ENCODE measurements around the gene IRS1.

Gene IRS1

DNA sequence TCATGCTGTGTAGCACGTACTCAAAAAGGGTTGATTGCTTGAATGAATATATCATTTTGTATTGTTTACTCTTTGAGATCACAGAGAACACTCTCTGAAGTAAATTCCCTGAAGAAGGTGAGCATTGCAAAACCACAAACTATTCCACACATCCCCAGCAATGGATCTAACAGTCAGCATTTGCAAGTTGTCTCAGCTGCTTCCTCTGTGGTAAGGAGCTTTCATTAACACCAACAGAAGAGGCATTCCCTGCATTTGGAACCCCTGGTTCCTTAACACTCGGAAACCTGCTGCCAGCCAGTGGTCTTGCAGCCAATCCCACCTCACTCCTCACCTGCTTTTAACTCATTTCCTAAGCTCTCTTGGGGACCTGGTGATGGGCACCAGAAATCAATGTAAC is 108.4 kb downstream of the IRS1 start:
- DNase-seq (ENCODE audit: low read depth), result no peak

DNA sequence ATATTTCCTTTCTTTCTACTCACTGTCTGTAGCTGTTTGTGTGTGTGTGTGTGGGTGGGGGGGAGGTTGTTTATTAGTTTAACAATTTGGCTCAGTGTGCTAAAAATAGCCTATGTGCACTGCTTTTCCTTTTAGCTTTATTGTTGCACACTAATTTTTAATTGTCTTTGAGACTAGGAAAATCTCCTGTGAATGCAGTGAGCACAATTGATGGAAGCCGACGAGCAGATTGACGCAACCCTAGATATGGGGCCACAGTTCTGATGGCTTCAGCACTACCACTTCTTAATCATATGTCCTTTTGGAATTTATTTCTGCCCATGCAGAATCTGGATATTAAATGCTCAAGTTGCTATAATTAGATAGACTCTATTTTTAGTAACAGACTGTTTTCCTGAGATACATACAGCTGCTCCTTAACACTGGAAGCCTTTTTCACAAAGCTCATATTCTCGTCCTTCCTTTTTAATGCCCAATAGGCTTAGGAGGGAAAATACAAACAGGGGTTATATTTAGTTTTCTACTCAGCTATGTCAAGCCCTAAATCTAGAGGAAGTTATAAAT is 109.1 kb downstream of the IRS1 start:
- no peak for DNase-seq (ENCODE audit: low read depth)

DNA sequence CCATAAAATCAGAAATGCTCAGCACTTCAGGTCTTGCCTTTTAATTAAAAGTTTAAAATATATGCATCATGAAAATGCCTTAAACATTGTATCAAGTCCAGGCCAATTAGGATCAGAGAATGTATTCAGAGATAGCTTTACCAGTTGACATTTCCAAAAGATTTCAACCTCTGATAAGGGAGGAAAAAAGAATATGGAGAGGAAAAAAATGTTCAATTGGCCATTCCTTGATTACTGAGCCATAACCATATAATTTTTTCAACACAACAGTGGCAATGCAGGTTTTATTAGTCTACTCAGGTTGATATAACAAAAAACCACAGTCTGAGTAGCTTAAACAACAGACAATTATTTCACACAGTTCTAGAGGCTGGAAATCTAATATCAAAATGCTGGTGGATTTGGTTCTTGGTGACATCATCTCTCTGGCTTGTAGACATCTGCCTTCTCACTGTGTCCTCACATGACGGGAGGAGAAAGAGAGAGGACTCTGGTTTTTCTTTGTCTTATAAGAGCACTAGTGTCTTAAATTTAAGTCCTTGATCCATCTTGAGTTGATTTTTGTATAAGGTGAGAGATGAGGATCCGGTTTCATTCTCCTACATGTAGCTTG is 111.9 kb downstream of the IRS1 start:
- no peak for DNase-seq (ENCODE audit: low read depth)

DNA sequence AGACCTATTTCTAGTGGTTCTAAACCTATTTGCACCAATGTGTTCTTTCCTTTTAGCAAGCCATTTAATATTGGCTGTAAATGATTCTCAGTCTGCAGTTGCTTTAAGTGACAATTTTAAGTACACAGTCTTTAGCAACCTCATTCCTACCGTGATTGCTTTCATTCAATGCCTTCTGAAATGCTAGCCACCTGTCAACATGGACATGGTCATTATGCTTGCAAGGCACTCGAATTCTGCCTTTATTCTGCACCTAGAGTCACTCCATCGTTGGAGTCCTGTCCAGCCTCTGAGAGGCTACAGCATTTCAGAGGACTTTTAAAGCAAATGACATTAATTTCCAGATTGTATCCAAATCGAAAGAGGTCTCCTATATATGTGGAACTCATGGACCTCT is 115.1 kb downstream of the IRS1 start:
- no peak for DNase-seq (ENCODE audit: low read depth)

DNA sequence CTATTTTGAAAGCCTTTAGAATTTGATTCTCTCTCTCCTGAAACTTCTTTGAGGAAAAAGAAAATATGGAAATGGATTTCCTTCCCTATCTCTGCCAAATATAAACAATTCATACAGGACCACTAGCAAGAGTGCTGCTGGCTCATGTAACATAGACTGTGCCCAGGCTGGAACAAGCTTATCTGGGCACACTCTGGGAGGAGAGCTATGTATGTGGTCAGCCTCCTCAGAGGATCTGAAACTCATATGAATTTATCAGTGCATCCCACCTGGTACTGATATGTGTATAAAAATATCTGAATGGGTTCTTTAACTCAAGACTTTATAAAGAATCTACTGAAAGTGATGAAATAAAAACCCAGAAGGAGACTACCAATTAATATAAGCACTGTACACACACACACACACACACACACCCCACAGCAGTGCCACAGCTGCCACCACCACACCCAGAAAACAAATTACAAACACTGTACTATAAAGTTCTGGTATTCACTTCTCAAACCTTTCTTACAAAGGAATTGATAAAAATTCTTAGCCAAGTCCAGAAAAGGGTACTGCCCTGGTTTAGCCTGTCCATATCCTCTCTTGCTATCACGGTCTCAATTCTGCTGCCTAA is 115.6 kb downstream of the IRS1 start:
- DNase-seq (ENCODE audit: low read depth), result no peak

DNA sequence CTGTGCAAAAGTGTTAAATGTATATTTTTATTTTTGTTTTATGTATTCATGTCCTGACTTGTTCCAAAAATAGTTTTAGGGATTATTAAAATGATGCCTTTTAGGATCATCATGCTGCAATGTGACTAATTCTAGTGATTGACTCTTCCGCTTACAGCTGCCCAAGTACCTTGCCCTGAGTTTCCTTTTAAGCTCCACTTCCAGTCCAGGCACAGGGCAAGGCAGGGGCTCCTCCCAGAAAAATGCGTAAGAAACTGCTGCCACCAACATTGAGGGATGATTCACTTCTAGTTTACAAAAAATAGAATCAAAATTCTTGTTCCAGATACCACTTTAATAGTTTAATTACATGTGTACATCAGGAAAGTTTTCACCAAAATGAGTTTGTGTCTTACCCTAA is 116.4 kb downstream of the IRS1 start:
- no peak for DNase-seq (ENCODE audit: low read depth)

All from HS-5 (cell line).